Endothelial cell of umbilical vein (primary cell): ENCODE measurements around the gene CTBP2.

ENCODE experiments used
- FOS ChIP-seq: IDR thresholded peaks from 2 replicates; pipeline ENCODE4 v1.6.1; 2011; ENCODE audit warnings: mild to moderate bottlenecking, low read length, moderate library complexity, borderline replicate concordance; ENCODE audit not compliant: insufficient read depth
- GATA2 ChIP-seq: IDR thresholded peaks from 2 replicates; pipeline ENCODE4 v1.7.0; 2011; ENCODE audit warnings: low read depth, mild to moderate bottlenecking, moderate library complexity, mixed read lengths, low read length; ENCODE audit not compliant: insufficient read length, insufficient read depth
- POLR2A ChIP-seq: IDR thresholded peaks from 2 replicates; pipeline ENCODE4 v1.6.1; 2012; ENCODE audit warnings: low read depth, mild to moderate bottlenecking, control low read depth, low read length
- POLR2AphosphoS5 ChIP-seq: IDR thresholded peaks from 2 replicates; pipeline ENCODE4 v1.6.1; 2012; ENCODE audit warnings: low read depth, mild to moderate bottlenecking, control low read depth, low read length, moderate library complexity; ENCODE audit not compliant: insufficient read depth
- TF ChIP-seq, protein P1 (sequence below), 2 donors: IDR thresholded peaks; 1 replicate in 1 of 2; 2 replicates in 1 of 2; pipeline ENCODE4 v1.5.1; 2011; ENCODE audit warnings: low read length in 2 of 2, mild to moderate bottlenecking in 2 of 2, moderate library complexity in 2 of 2, control low read depth in 1 of 2, inconsistent platforms in 1 of 2, low read depth in 1 of 2; ENCODE audit not compliant: insufficient read depth in 1 of 2; ENCODE audit errors: extremely low read depth in 1 of 2
- TF ChIP-seq, protein P2 (sequence below): IDR thresholded peaks from 2 replicates; pipeline ENCODE4 v1.6.1; 2011; ENCODE audit not compliant: insufficient read depth, insufficient read length

DNA sequence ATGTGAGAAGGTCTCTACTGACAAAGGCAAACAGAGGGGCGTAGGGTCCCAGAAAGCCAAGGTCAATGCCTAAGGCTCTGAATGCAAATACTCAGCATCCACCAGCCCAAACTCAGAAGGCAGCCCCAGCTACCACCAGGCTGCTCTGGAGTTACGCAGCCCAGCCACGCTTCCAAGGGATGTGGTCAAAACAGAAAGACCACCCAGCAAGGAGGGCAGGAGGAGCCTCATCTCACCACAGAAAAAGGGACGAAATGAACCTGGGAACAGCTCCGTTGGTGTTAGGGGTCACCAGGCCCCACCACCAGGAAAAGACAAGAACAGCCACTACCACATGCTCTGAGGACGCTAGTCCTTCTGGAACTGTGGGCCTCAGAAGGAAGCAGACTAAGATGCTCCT, 65.1 kb downstream of the CTBP2 start:
- TF ChIP-seq, protein P1, sequence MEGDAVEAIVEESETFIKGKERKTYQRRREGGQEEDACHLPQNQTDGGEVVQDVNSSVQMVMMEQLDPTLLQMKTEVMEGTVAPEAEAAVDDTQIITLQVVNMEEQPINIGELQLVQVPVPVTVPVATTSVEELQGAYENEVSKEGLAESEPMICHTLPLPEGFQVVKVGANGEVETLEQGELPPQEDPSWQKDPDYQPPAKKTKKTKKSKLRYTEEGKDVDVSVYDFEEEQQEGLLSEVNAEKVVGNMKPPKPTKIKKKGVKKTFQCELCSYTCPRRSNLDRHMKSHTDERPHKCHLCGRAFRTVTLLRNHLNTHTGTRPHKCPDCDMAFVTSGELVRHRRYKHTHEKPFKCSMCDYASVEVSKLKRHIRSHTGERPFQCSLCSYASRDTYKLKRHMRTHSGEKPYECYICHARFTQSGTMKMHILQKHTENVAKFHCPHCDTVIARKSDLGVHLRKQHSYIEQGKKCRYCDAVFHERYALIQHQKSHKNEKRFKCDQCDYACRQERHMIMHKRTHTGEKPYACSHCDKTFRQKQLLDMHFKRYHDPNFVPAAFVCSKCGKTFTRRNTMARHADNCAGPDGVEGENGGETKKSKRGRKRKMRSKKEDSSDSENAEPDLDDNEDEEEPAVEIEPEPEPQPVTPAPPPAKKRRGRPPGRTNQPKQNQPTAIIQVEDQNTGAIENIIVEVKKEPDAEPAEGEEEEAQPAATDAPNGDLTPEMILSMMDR (IDR thresholded peaks at IDR 0.05; ENCODE audit: extremely low read depth in 1 of 2, insufficient read depth in 1 of 2, low read depth in 1 of 2, low read length in 2 of 2) = no peak
- no peak for TF ChIP-seq POLR2A
- TF ChIP-seq POLR2AphosphoS5 = peak; percentile 19
- no peak for TF ChIP-seq FOS
- TF ChIP-seq, protein P2, sequence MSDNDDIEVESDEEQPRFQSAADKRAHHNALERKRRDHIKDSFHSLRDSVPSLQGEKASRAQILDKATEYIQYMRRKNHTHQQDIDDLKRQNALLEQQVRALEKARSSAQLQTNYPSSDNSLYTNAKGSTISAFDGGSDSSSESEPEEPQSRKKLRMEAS = no peak
- no peak for TF ChIP-seq GATA2
